ENCODE measurements around the gene COQ7. TPM values are rescaled to one million over a fixed set of nuclear protein-coding genes. Genes with fewer than 3 reads are reported as not detected.

COQ7 gene
- total RNA-seq, 1 experiment from 2014 or later = 26.6 TPM

GRCh38 chr16:19084879-19085278 is 17.5 kb downstream of the COQ7 start:
- H3K4me1 ChIP-seq (ENCODE audit: control insufficient read depth in 1 of 2, insufficient read depth in 2 of 2, low read length in 2 of 2) = peaks cover 9 to 23% of the 10 kb centered on the region in 2 experiments
- H3K79me2 ChIP-seq (ENCODE audit: insufficient read depth, low read length) = no peaks in the 10 kb centered on the region
- TF ChIP-seq ZBTB33 (IDR thresholded peaks at IDR 0.05; ENCODE audit: extremely low read depth, insufficient replicate concordance, low read length) = no peak
- TF ChIP-seq ELF1 (IDR thresholded peaks at IDR 0.05; ENCODE audit: borderline replicate concordance, low read depth) = no peak
- intact Hi-C loops (cut with micrococcal nuclease) = loop anchor here (5.0 to 10.0 kb wide), 2 partner anchors 103 to 800 kb away; partner anchors contain the start of genes GPRC5B and TMC7
- no peak overlapping the region for H3K9ac ChIP-seq (ENCODE audit: low read length)
- ATAC-seq = no peak
- DNase-seq (ENCODE audit: low read depth, low spot score) = no peak
- RAD21 ChIA-PET (ENCODE audit: low non-redundant PET in 1 of 2, low total read pairs in 2 of 2, uncharacterized antibody in 2 of 2, unreplicated experiment in 2 of 2) = no interaction called here
- CTCF ChIA-PET = interaction anchor here (0.8 to 4.2 kb wide), 3 partner anchors 94 to 418 kb away, joined by 3 to 55 read pairs (median 17); no protein-coding TSS in a partner anchor
- H3K27ac ChIP-seq (ENCODE audit: low read depth, low read length) = no peak overlapping the region
- no peak overlapping the region for H3K4me3 ChIP-seq (replicated peaks in 1 of 2; ENCODE audit: low read depth in 1 of 2, low read length in 2 of 2)
- H2AFZ ChIP-seq (ENCODE audit: low read depth, low read length, poor library complexity, severe bottlenecking) = no peak overlapping the region
- H3K4me2 ChIP-seq (ENCODE audit: low read length) = no peak overlapping the region
- H4K20me1 ChIP-seq (ENCODE audit: insufficient read depth) = no peaks in the 10 kb centered on the region
- POLR2A ChIA-PET = no interaction called here
- BruUV-seq (replicated peaks) = no TSS peak
- H3K9me2 ChIP-seq (ENCODE audit: insufficient read depth) = no peaks in the 10 kb centered on the region
- no peaks in the 10 kb centered on the region for H3K9me3 ChIP-seq (ENCODE audit: control insufficient read depth in 1 of 2, insufficient read depth in 1 of 2, low read depth in 1 of 2, low read length in 2 of 2)
- no peaks in the 10 kb centered on the region for H3K36me3 ChIP-seq (ENCODE audit: control insufficient read depth in 1 of 2, insufficient read depth in 2 of 2, low read length in 2 of 2)
- H3K27me3 ChIP-seq (ENCODE audit: insufficient read depth, low read length) = no peaks in the 10 kb centered on the region

GRCh38 chr16:19085679-19086200 is 18.3 kb downstream of the COQ7 start:
- H3K79me2 ChIP-seq (ENCODE audit: insufficient read depth, low read length) = no peaks in the 10 kb centered on the region
- H3K4me2 ChIP-seq (ENCODE audit: low read length) = peak overlapping the region; percentile 83
- H3K36me3 ChIP-seq (ENCODE audit: control insufficient read depth in 1 of 2, insufficient read depth in 2 of 2, low read length in 2 of 2) = no peaks in the 10 kb centered on the region
- no TSS peak for BruUV-seq (replicated peaks)
- H3K27me3 ChIP-seq (ENCODE audit: insufficient read depth, low read length) = no peaks in the 10 kb centered on the region
- DNase-seq (ENCODE audit: low read depth, low spot score) (no peak), ATAC-seq (no peak)
- H3K9me2 ChIP-seq (ENCODE audit: insufficient read depth) = no peaks in the 10 kb centered on the region
- RAD21 ChIA-PET (ENCODE audit: low non-redundant PET in 1 of 2, low total read pairs in 2 of 2, uncharacterized antibody in 2 of 2, unreplicated experiment in 2 of 2) = interaction anchor here (0.6 to 1.0 kb wide), 5 partner anchors 10 to 417 kb away, joined by 3 to 4 read pairs (median 3); no protein-coding TSS in a partner anchor
- H2AFZ ChIP-seq (ENCODE audit: low read depth, low read length, poor library complexity, severe bottlenecking) = peak overlapping the region; percentile 59
- H4K20me1 ChIP-seq (ENCODE audit: insufficient read depth) = no peaks in the 10 kb centered on the region
- CTCF ChIA-PET = interaction anchor here (0.6 to 4.2 kb wide), 17 partner anchors 9 to 435 kb away, joined by 3 to 55 read pairs (median 4); partner anchors contain the start of genes ARL6IP1, COQ7 and TMC7
- POLR2A ChIA-PET = interaction anchor here (0.6 to 2.5 kb wide), 8 partner anchors 9 to 297 kb away, joined by 3 to 7 read pairs (median 5); partner anchors contain the start of gene ITPRIPL2
- peaks cover 9 to 23% of the 10 kb centered on the region in 2 experiments for H3K4me1 ChIP-seq (ENCODE audit: control insufficient read depth in 1 of 2, insufficient read depth in 2 of 2, low read length in 2 of 2)
- H3K4me3 ChIP-seq (replicated peaks in 1 of 2; ENCODE audit: low read depth in 1 of 2, low read length in 2 of 2) = no peak overlapping the region
- peak overlapping the region; percentile 72; the same call in 1 of the 2 replicates for H3K9ac ChIP-seq (ENCODE audit: low read length)
- intact Hi-C loops (cut with micrococcal nuclease) = loop anchor here (1.0 to 10.0 kb wide), 6 partner anchors 83 to 799 kb away; partner anchors contain the start of genes GPRC5B, SYT17 and TMC7
- H3K9me3 ChIP-seq (ENCODE audit: control insufficient read depth in 1 of 2, insufficient read depth in 1 of 2, low read depth in 1 of 2, low read length in 2 of 2) = no peaks in the 10 kb centered on the region
- H3K27ac ChIP-seq (ENCODE audit: low read depth, low read length) = no peak overlapping the region
- no peak for TF ChIP-seq RAD21 (IDR thresholded peaks at IDR 0.05; ENCODE audit: low read depth)
- TF ChIP-seq EZH2phosphoT487 (IDR thresholded peaks at IDR 0.05; ENCODE audit: borderline replicate concordance) = no peak
- TF ChIP-seq SIN3A (IDR thresholded peaks at IDR 0.05; ENCODE audit: low read depth) = no peak
- no peak for TF ChIP-seq ZNF274 (IDR thresholded peaks at IDR 0.05; ENCODE audit: low read depth, low read length)
- TF ChIP-seq ZBTB33 (IDR thresholded peaks at IDR 0.05; ENCODE audit: extremely low read depth, insufficient replicate concordance, low read length) = no peak
- TF ChIP-seq YY1 (IDR thresholded peaks at IDR 0.05; ENCODE audit: extremely low read depth, insufficient replicate concordance, low read depth, low read length) = no peak
- TF ChIP-seq REST (IDR thresholded peaks at IDR 0.05; ENCODE audit: low read depth) = no peak
- no peak for TF ChIP-seq CBX3 (IDR thresholded peaks at IDR 0.05; ENCODE audit: low read depth)
- no peak for TF ChIP-seq EGR1 (IDR thresholded peaks at IDR 0.05; ENCODE audit: low read depth)
